K562 (cell line): ENCODE results near the gene EHBP1L1. TPM values are rescaled to one million over a fixed set of nuclear protein-coding genes. Genes with fewer than 3 reads are reported as not detected.

ENCODE experiments used
- CHD1 ChIP-seq: fragments of 200-600 bp; sonication (generic); IDR thresholded peaks from one replicate; pipeline ENCODE4 v1.6.1; 2012; ENCODE audit warnings: mild to moderate bottlenecking, moderate library complexity, low read length, inconsistent platforms
- EGR1 ChIP-seq: fragments of 450-650 bp; conservative IDR thresholded peaks from 2 replicates; pipeline ENCODE4 v1.6.1; 2017; ENCODE audit warnings: mild to moderate bottlenecking
- IRF2 ChIP-seq: sonication (generic); formaldehyde crosslinking; IDR thresholded peaks from 2 replicates; pipeline ENCODE4 v1.8.1; 2022; ENCODE audit warnings: mild to moderate bottlenecking, missing genetic modification reagents
- JUND ChIP-seq, 2 experiments: IDR thresholded peaks; 2 replicates in 1 of 2; 3 replicates in 1 of 2; pipeline ENCODE4 v1.6.1; 2011; ENCODE audit warnings: borderline replicate concordance in 2 of 2, low read depth in 2 of 2, low read length in 2 of 2, improper control_type of control experiment in 1 of 2, missing biosample characterization in 1 of 2, missing genetic modification characterization in 1 of 2, missing genetic modification reagents in 1 of 2
- KDM5B ChIP-seq: fragments of 200-600 bp; sonication (generic); IDR thresholded peaks from 2 replicates; pipeline ENCODE4 v1.6.1; 2012; ENCODE audit warnings: low read depth, mild to moderate bottlenecking, moderate library complexity, low read length, control low read depth, inconsistent platforms; ENCODE audit not compliant: insufficient replicate concordance
- PCBP1 ChIP-seq: fragments of 200-400 bp; formaldehyde crosslinking; IDR thresholded peaks from 2 replicates; pipeline ENCODE4 v1.6.1; 2018; ENCODE audit warnings: mild to moderate bottlenecking, low read depth, low read length; ENCODE audit not compliant: poor library complexity, severe bottlenecking
- SLC30A9 ChIP-seq: fragments of 250-450 bp; sonication (Bioruptor Pico); IDR thresholded peaks from 2 replicates; pipeline ENCODE4 v1.8.0; 2022; ENCODE audit warnings: mild to moderate bottlenecking, moderate library complexity
- SPI1 ChIP-seq: IDR thresholded peaks from 2 replicates; pipeline ENCODE4 v1.6.1; 2011; ENCODE audit warnings: low read depth, low read length, control low read depth, borderline replicate concordance
- ZNF696 ChIP-seq: fragments of 250-450 bp; sonication (Bioruptor Pico); conservative IDR thresholded peaks from 2 replicates; pipeline ENCODE4 v1.4.0; 2020; ENCODE audit warnings: mild to moderate bottlenecking, moderate library complexity
- polyA plus RNA-seq, 8 experiments: library from polyadenylated mRNA; depleted of rRNA in 4 of 8; stranded (reverse) in 5 of 8; unstranded in 3 of 8; fragments of >200 nt; fragmentation: Nextera tagmentation in 2 of 8; fragmentation: Illumina TruSeq in 1 of 8; extraction: Ambion mirVana in 2 of 8; extraction: Trizol in 1 of 8; gene quantifications; 2 replicates each; pipeline versions ENCODE4 v1.2.1 to v1.2.3, GENCODE V29; 2011 to 2014; ENCODE audit warnings: inconsistent platforms in 1 of 8, missing spikeins in 1 of 8
- total RNA-seq, 7 experiments: library from RNA; depleted of rRNA in 6 of 7; stranded (reverse); fragments of >200 nt in 6 of 7; fragmentation: Illumina TruSeq in 2 of 7; extraction: Trizol in 2 of 7; gene quantifications; 2 replicates each; pipeline versions ENCODE4 v1.2.1 to v1.2.3, GENCODE V29; 2011 to 2021; ENCODE audit warnings: low replicate concordance in 1 of 7
- TF ChIP-seq, protein P1 (sequence below), 2 experiments: fragments of 450-650 bp in 1 of 2; IDR thresholded peaks; 2 replicates each; pipeline ENCODE4 v1.6.1; 2011 to 2017; ENCODE audit warnings: low read depth in 2 of 2, antibody characterized with exemption in 1 of 2, borderline replicate concordance in 1 of 2, low read length in 1 of 2, mild to moderate bottlenecking in 1 of 2, mixed read lengths in 1 of 2; ENCODE audit not compliant: control insufficient read depth in 1 of 2
- TF ChIP-seq, protein P2 (sequence below): sonication (generic); formaldehyde crosslinking; IDR thresholded peaks from 2 replicates; pipeline ENCODE4 v1.8.0; 2022; ENCODE audit warnings: mild to moderate bottlenecking, low read depth, missing genetic modification reagents
- TF ChIP-seq, protein P3 (sequence below): fragments of 250-450 bp; sonication (Bioruptor Pico); IDR thresholded peaks from 2 replicates; pipeline ENCODE4 v1.8.0; 2021; ENCODE audit warnings: mild to moderate bottlenecking, moderate library complexity
- TF ChIP-seq, protein P4 (sequence below): fragments of 450-650 bp; IDR thresholded peaks from one replicate; pipeline ENCODE4 v1.6.1; 2018; ENCODE audit warnings: mild to moderate bottlenecking, moderate library complexity; ENCODE audit not compliant: partially characterized antibody
- TF ChIP-seq, protein P5 (sequence below): fragments of 450-650 bp; formaldehyde crosslinking; IDR thresholded peaks from 2 replicates; pipeline ENCODE4 v1.4.0; 2020; ENCODE audit warnings: mild to moderate bottlenecking

EHBP1L1 gene
- total and polyA plus RNA-seq, 9 of the 15 experiments (the other 6 are each of a cell fraction or from before 2014, with no cell fraction given) = 0.03 to 87.1 (median 26.3) TPM

DNA sequence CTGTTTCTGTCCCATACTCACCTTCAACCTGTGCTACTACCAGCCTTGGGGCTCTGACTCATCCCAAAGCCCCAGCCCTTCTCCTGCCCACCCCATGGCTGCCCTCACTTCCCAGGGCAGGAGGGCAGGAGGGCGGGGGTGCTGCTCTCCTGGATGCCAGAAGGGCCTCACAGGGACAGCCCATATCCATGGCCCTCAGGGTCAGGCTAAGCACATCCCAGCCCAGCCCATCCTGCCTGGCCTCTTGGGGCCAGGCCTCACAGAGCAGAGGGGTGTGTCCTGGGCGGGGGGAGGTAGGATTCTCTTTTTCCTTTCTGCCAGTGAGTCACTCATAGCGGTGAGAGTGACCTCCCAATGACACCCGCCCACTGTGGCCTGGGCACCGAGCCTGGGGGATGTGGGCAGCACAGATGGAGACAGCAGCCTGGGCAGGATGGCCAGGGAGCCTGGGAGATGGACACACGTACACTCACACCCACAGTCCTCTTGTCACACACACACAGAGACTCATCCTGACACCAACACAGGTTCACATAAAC is 20.1 kb upstream of the EHBP1L1 start (continued):
- TF ChIP-seq, protein P1, sequence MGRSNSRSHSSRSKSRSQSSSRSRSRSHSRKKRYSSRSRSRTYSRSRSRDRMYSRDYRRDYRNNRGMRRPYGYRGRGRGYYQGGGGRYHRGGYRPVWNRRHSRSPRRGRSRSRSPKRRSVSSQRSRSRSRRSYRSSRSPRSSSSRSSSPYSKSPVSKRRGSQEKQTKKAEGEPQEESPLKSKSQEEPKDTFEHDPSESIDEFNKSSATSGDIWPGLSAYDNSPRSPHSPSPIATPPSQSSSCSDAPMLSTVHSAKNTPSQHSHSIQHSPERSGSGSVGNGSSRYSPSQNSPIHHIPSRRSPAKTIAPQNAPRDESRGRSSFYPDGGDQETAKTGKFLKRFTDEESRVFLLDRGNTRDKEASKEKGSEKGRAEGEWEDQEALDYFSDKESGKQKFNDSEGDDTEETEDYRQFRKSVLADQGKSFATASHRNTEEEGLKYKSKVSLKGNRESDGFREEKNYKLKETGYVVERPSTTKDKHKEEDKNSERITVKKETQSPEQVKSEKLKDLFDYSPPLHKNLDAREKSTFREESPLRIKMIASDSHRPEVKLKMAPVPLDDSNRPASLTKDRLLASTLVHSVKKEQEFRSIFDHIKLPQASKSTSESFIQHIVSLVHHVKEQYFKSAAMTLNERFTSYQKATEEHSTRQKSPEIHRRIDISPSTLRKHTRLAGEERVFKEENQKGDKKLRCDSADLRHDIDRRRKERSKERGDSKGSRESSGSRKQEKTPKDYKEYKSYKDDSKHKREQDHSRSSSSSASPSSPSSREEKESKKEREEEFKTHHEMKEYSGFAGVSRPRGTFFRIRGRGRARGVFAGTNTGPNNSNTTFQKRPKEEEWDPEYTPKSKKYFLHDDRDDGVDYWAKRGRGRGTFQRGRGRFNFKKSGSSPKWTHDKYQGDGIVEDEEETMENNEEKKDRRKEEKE (IDR thresholded peaks at IDR 0.05; ENCODE audit: borderline replicate concordance in 1 of 2, control insufficient read depth in 1 of 2, low read depth in 2 of 2, low read length in 1 of 2) = no peak
- TF ChIP-seq PCBP1 (no peak), SPI1 (no peak), SLC30A9 (CRISPR knock-in tag) (no peak), EGR1 (peak; percentile 47; the same call in 1 of the 2 replicates), CHD1 (no peak), ZNF696 (CRISPR knock-in tag) (no peak), IRF2 (CRISPR knock-in tag) (peak; percentile 29; the same call in 1 of the 2 replicates), JUND (IDR thresholded peaks at IDR 0.05; ENCODE audit: borderline replicate concordance, low read depth, low read length) (peak; percentile 26; the same call in 1 of the 2 replicates), JUND (tag; IDR thresholded peaks at IDR 0.05; ENCODE audit: borderline replicate concordance, low read depth, low read length) (no peak), KDM5B (no peak)
- TF ChIP-seq, protein P2, sequence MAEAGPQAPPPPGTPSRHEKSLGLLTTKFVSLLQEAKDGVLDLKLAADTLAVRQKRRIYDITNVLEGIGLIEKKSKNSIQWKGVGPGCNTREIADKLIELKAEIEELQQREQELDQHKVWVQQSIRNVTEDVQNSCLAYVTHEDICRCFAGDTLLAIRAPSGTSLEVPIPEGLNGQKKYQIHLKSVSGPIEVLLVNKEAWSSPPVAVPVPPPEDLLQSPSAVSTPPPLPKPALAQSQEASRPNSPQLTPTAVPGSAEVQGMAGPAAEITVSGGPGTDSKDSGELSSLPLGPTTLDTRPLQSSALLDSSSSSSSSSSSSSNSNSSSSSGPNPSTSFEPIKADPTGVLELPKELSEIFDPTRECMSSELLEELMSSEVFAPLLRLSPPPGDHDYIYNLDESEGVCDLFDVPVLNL = no peak
- TF ChIP-seq, protein P3, sequence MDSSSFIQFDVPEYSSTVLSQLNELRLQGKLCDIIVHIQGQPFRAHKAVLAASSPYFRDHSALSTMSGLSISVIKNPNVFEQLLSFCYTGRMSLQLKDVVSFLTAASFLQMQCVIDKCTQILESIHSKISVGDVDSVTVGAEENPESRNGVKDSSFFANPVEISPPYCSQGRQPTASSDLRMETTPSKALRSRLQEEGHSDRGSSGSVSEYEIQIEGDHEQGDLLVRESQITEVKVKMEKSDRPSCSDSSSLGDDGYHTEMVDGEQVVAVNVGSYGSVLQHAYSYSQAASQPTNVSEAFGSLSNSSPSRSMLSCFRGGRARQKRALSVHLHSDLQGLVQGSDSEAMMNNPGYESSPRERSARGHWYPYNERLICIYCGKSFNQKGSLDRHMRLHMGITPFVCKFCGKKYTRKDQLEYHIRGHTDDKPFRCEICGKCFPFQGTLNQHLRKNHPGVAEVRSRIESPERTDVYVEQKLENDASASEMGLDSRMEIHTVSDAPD (CRISPR knock-in tag) = no peak
- TF ChIP-seq, protein P4, sequence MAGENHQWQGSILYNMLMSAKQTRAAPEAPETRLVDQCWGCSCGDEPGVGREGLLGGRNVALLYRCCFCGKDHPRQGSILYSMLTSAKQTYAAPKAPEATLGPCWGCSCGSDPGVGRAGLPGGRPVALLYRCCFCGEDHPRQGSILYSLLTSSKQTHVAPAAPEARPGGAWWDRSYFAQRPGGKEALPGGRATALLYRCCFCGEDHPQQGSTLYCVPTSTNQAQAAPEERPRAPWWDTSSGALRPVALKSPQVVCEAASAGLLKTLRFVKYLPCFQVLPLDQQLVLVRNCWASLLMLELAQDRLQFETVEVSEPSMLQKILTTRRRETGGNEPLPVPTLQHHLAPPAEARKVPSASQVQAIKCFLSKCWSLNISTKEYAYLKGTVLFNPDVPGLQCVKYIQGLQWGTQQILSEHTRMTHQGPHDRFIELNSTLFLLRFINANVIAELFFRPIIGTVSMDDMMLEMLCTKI = no peak
- TF ChIP-seq, protein P5, sequence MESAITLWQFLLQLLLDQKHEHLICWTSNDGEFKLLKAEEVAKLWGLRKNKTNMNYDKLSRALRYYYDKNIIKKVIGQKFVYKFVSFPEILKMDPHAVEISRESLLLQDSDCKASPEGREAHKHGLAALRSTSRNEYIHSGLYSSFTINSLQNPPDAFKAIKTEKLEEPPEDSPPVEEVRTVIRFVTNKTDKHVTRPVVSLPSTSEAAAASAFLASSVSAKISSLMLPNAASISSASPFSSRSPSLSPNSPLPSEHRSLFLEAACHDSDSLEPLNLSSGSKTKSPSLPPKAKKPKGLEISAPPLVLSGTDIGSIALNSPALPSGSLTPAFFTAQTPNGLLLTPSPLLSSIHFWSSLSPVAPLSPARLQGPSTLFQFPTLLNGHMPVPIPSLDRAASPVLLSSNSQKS = no peak
